Natural killer cell (primary cell): Measurements from ENCODE around the gene AXL. TPM values are rescaled to one million over a fixed set of nuclear protein-coding genes. Genes with fewer than 3 reads are reported as not detected.

Experiments used
- ATAC-seq, 3 donors: fragments of 150-1000 bp in 2 of 3; fragments of 200-7000 bp in 1 of 3; cut with Tn5 transposase; 1 replicate in 1 of 3; 2 replicates in 2 of 3; pipeline ENCODE4 v1.10.0; 2021; ENCODE audit warnings: mild to moderate bottlenecking in 2 of 3, moderate library complexity in 2 of 3
- DNase-seq, 2 donors: peaks; one replicate each; pipeline versions ENCODE4 v3.0.0 to v3.0.0-alpha.2; 2013 to 2021; ENCODE audit warnings: mixed read lengths in 1 of 2
- H3K27ac ChIP-seq: one replicate; pipeline ENCODE4 v1.5.1; 2013; ENCODE audit warnings: mild to moderate bottlenecking, low read length
- H3K27me3 ChIP-seq: one replicate; pipeline ENCODE4 v1.6.1; 2013; ENCODE audit warnings: low read length; ENCODE audit not compliant: control insufficient read depth, insufficient read depth
- H3K36me3 ChIP-seq: one replicate; pipeline ENCODE4 v1.6.1; 2013; ENCODE audit warnings: low read length; ENCODE audit not compliant: control insufficient read depth, insufficient read depth
- H3K4me1 ChIP-seq: one replicate; pipeline ENCODE4 v1.6.1; 2013; ENCODE audit warnings: low read length; ENCODE audit not compliant: control insufficient read depth, insufficient read depth
- H3K4me3 ChIP-seq: one replicate; pipeline ENCODE4 v1.5.1; 2013; ENCODE audit warnings: low read length
- H3K9me3 ChIP-seq: one replicate; pipeline ENCODE4 v1.6.1; 2013; ENCODE audit warnings: low read length; ENCODE audit not compliant: control insufficient read depth, insufficient read depth
- H3K27ac Mint-ChIP-seq, 2 donors: one replicate each; pipeline ENCODE4 v1.8.0; 2022; ENCODE audit warnings: mild to moderate bottlenecking in 2 of 2, mixed read lengths in 2 of 2, moderate library complexity in 1 of 2
- H3K27me3 Mint-ChIP-seq, 2 donors: one replicate each; pipeline ENCODE4 v1.8.0; 2022; ENCODE audit warnings: low read depth in 2 of 2, mixed read lengths in 2 of 2
- H3K36me3 Mint-ChIP-seq: one replicate; pipeline ENCODE4 v1.8.0; 2022; ENCODE audit warnings: mixed read lengths
- H3K4me1 Mint-ChIP-seq, 2 donors: one replicate each; pipeline ENCODE4 v1.8.0; 2022; ENCODE audit warnings: mixed read lengths in 2 of 2
- H3K4me3 Mint-ChIP-seq: one replicate; pipeline ENCODE4 v1.8.0; 2022; ENCODE audit warnings: mild to moderate bottlenecking, moderate library complexity, mixed read lengths
- H3K9me3 Mint-ChIP-seq, 2 donors: one replicate each; pipeline ENCODE4 v1.8.0; 2022; ENCODE audit warnings: mixed read lengths in 2 of 2
- WGBS: methylation state at CpG from one replicate; pipeline ENCODE4 v1.1.7; 2013; ENCODE audit warnings: missing lambda C conversion rate; ENCODE audit not compliant: insufficient coverage; 5-methylcytosine and 5-hydroxymethylcytosine counted together
- intact Hi-C: fragments of 100-400 bp; cut with micrococcal nuclease; formaldehyde crosslinking; loops from one replicate; pipeline ENCODE4 v1.14.2; 2022
- total RNA-seq, 4 donors: library from RNA; stranded (reverse); fragments of 120-200 nt in 1 of 4; gene quantifications; one replicate each; pipeline versions ENCODE4 v1.2.3 to v1.2.4, GENCODE V29; 2013 to 2022
- TF ChIP-seq, protein P1 (sequence below): fragments of 200-600 bp; IDR thresholded peaks from one replicate; pipeline ENCODE4 v1.8.0; 2022; ENCODE audit warnings: antibody characterized with exemption

The AXL gene
- total RNA-seq, 3 donors from 2014 or later (not counting 1 experiment from before 2014, with no cell fraction given), result 0.16 to 0.70 TPM; not detected in 1

DNA sequence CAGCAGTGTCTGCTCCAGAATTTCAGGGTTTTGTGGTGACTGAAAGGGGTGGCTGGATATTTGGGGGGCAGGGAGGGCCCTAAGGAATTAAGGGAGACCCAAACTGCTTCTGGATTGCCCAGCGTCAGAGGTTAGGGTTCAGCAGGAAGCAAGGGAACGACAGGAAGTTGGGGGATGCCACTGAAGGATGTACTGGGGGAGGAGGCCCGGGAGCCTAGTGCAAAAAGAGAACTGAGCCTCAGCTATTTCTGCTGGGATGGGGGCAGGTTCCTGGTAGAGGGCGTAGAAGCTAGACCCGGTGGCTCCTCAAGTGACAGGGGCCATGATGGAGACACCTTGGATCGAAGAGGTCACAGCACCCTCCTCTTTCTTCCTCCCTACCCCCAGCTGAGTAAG, 24.9 kb upstream of the AXL start:
- no peak overlapping the region for H3K27ac Mint-ChIP-seq
- WGBS, result 25% methylated on average over 5 of the region's 6 CpGs
- Histone ChIP-seq H3K27ac (no peak overlapping the region), H3K4me1 (peaks cover 13% of the 10 kb centered on the region), H3K4me3 (no peak overlapping the region), H3K27me3 (peaks cover 7% of the 10 kb centered on the region), H3K36me3 (no peaks in the 10 kb centered on the region), H3K9me3 (no peaks in the 10 kb centered on the region)
- ATAC-seq, result no peak
- H3K9me3 Mint-ChIP-seq, result no peaks in the 10 kb centered on the region
- peaks cover 39 to 52% of the 10 kb centered on the region in 2 donors for H3K27me3 Mint-ChIP-seq
- no peaks in the 10 kb centered on the region for H3K36me3 Mint-ChIP-seq
- H3K4me1 Mint-ChIP-seq, result peaks cover 0 to 14% of the 10 kb centered on the region in 2 donors
- H3K4me3 Mint-ChIP-seq, result no peak overlapping the region
- no peak for DNase-seq
- intact Hi-C loops, result no loop called here
- TF ChIP-seq, protein P1, sequence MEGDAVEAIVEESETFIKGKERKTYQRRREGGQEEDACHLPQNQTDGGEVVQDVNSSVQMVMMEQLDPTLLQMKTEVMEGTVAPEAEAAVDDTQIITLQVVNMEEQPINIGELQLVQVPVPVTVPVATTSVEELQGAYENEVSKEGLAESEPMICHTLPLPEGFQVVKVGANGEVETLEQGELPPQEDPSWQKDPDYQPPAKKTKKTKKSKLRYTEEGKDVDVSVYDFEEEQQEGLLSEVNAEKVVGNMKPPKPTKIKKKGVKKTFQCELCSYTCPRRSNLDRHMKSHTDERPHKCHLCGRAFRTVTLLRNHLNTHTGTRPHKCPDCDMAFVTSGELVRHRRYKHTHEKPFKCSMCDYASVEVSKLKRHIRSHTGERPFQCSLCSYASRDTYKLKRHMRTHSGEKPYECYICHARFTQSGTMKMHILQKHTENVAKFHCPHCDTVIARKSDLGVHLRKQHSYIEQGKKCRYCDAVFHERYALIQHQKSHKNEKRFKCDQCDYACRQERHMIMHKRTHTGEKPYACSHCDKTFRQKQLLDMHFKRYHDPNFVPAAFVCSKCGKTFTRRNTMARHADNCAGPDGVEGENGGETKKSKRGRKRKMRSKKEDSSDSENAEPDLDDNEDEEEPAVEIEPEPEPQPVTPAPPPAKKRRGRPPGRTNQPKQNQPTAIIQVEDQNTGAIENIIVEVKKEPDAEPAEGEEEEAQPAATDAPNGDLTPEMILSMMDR, result no peak

GRCh38 chr19:41195675-41196497, 23.1 kb upstream of the AXL start:
- no peak for ATAC-seq
- H3K36me3 ChIP-seq, result no peaks in the 10 kb centered on the region
- peaks cover 13% of the 10 kb centered on the region for H3K4me1 ChIP-seq
- no peak for DNase-seq
- no peak overlapping the region for H3K27ac ChIP-seq
- no peak overlapping the region for H3K4me3 ChIP-seq
- intact Hi-C loops, result no loop called here
- H3K4me3 Mint-ChIP-seq, result no peak overlapping the region
- WGBS, result 76% methylated on average over 10 of the region's 10 CpGs
- peaks cover 0 to 14% of the 10 kb centered on the region in 2 donors for H3K4me1 Mint-ChIP-seq
- TF ChIP-seq, protein P1, result no peak
- no peaks in the 10 kb centered on the region for H3K9me3 Mint-ChIP-seq
- no peak overlapping the region for H3K27ac Mint-ChIP-seq
- peaks cover 34 to 43% of the 10 kb centered on the region in 2 donors for H3K27me3 Mint-ChIP-seq
- no peaks in the 10 kb centered on the region for H3K36me3 Mint-ChIP-seq
- H3K27me3 ChIP-seq, result peaks cover 7% of the 10 kb centered on the region
- no peaks in the 10 kb centered on the region for H3K9me3 ChIP-seq

GRCh38 chr19:41198559-41198958, 20.5 kb upstream of the AXL start:
- H3K27me3 Mint-ChIP-seq, result peaks cover 20 to 23% of the 10 kb centered on the region in 2 donors
- H3K4me3 Mint-ChIP-seq, result no peak overlapping the region
- Histone ChIP-seq H3K9me3 (no peaks in the 10 kb centered on the region), H3K4me1 (peaks cover 13% of the 10 kb centered on the region), H3K27ac (no peak overlapping the region), H3K27me3 (no peaks in the 10 kb centered on the region), H3K36me3 (no peaks in the 10 kb centered on the region), H3K4me3 (no peak overlapping the region)
- intact Hi-C loops, result no loop called here
- H3K9me3 Mint-ChIP-seq, result no peaks in the 10 kb centered on the region
- ATAC-seq, result no peak
- TF ChIP-seq, protein P1, result no peak
- H3K27ac Mint-ChIP-seq, result no peak overlapping the region
- no peak for DNase-seq
- WGBS, result 93% methylated on average over 11 of the region's 11 CpGs
- peaks cover 0 to 6% of the 10 kb centered on the region in 2 donors for H3K4me1 Mint-ChIP-seq
- H3K36me3 Mint-ChIP-seq, result no peaks in the 10 kb centered on the region
